Endothelial cell of umbilical vein (primary cell): ENCODE measurements around the gene INS. TPM values are rescaled to one million over a fixed set of nuclear protein-coding genes. Genes with fewer than 3 reads are reported as not detected.

Experiments used
- BruUV-seq: library from RNA; stranded (reverse); fragments of 400-500 nt; replicated peaks from 2 replicates; lab custom pipeline; 2021; lab: Mats Ljungman, UMichigan
- CTCF ChIA-PET: fragments of 300-600, 350-600 bp; sonication (Branson Sonifier 250); formaldehyde crosslinking; loops from one replicate; lab custom pipeline; 2021; ENCODE audit warnings: antibody characterized with exemption, inconsistent platforms; lab: Charles Lee
- POLR2A ChIA-PET: fragments of 300-600, 350-600 bp; sonication (Branson Sonifier 250); formaldehyde crosslinking; loops from one replicate; lab custom pipeline; 2021; ENCODE audit warnings: antibody characterized with exemption, inconsistent platforms; lab: Charles Lee
- DNase-seq: peaks from one replicate; pipeline ENCODE4 v3.0.0-alpha.2; 2011; ENCODE audit warnings: low read depth, low spot score
- FAIRE-seq: peaks from 2 replicates; lab custom pipeline; 2011; peaks lifted over from hg19 to GRCh38; lab: Jason Lieb, UNC
- H2AFZ ChIP-seq: 2 replicates; pipeline ENCODE4 v1.6.0; 2012; ENCODE audit warnings: low read depth, low read length, control low read depth, inconsistent platforms
- H3K27ac ChIP-seq: 2 replicates; pipeline ENCODE4 v1.5.1; 2011; ENCODE audit warnings: low read depth, mild to moderate bottlenecking, control low read depth, low read length, moderate library complexity; ENCODE audit not compliant: insufficient read depth
- H3K27me3 ChIP-seq, 2 experiments: 2 replicates each; pipeline versions ENCODE4 v1.6.0 to v1.6.1; 2011; ENCODE audit warnings: low read length in 2 of 2, mixed read lengths in 1 of 2; ENCODE audit not compliant: control insufficient read depth in 2 of 2, insufficient read depth in 2 of 2
- H3K36me3 ChIP-seq, 2 experiments: 2 replicates in 1 of 2; 3 replicates in 1 of 2; pipeline ENCODE4 v1.5.1; 2011; ENCODE audit warnings: low read length in 2 of 2, mild to moderate bottlenecking in 1 of 2, moderate library complexity in 1 of 2; ENCODE audit not compliant: control insufficient read depth in 2 of 2, insufficient read depth in 2 of 2; ENCODE audit errors: extremely low read depth in 1 of 2
- H3K4me1 ChIP-seq: 3 replicates; pipeline ENCODE4 v1.5.1; 2011; ENCODE audit warnings: mild to moderate bottlenecking, low read length; ENCODE audit not compliant: control insufficient read depth, insufficient read depth; ENCODE audit errors: extremely low read depth
- H3K4me2 ChIP-seq: 2 replicates; pipeline ENCODE4 v1.6.1; 2011; ENCODE audit warnings: low read length, control low read depth, mixed read lengths; ENCODE audit not compliant: insufficient read depth
- H3K4me3 ChIP-seq, 3 experiments: fragments of 200-600 bp in 1 of 3; sonication (generic), shearing (Covaris generic) in 1 of 3; replicated peaks in 1 of 3; 2 replicates each; pipeline ENCODE4 v1.5.1; 2011 to 2016; ENCODE audit warnings: control low read depth in 3 of 3, low read length in 3 of 3, mild to moderate bottlenecking in 2 of 3, inconsistent platforms in 1 of 3, low read depth in 1 of 3, moderate library complexity in 1 of 3; ENCODE audit not compliant: insufficient read depth in 1 of 3
- H3K79me2 ChIP-seq: 2 replicates; pipeline ENCODE4 v1.6.0; 2012; ENCODE audit warnings: low read length, inconsistent platforms; ENCODE audit not compliant: control insufficient read depth, insufficient read depth
- H3K9ac ChIP-seq: replicated peaks from 2 replicates; pipeline ENCODE3; 2011; ENCODE audit warnings: low read length, control low read depth; ENCODE audit not compliant: insufficient read depth; ENCODE audit errors: extremely low read depth
- H3K9me1 ChIP-seq: replicated peaks from 3 replicates; pipeline ENCODE4 v1.6.0; 2011; ENCODE audit warnings: mild to moderate bottlenecking, low read length; ENCODE audit not compliant: control insufficient read depth, insufficient read depth; ENCODE audit errors: extremely low read depth
- H3K9me3 ChIP-seq: replicated peaks from 2 replicates; pipeline ENCODE4 v1.5.1; 2012; ENCODE audit warnings: low read length, inconsistent platforms; ENCODE audit not compliant: control insufficient read depth, insufficient read depth
- H4K20me1 ChIP-seq: replicated peaks from 2 replicates; pipeline ENCODE3; 2011; ENCODE audit warnings: mild to moderate bottlenecking, low read length; ENCODE audit not compliant: control insufficient read depth, insufficient read depth; ENCODE audit errors: extremely low read depth
- CTCF ChIP-seq, 2 donors: IDR thresholded peaks; 1 replicate in 1 of 2; 2 replicates in 1 of 2; pipeline ENCODE4 v1.5.1; 2011; ENCODE audit warnings: low read length in 2 of 2, mild to moderate bottlenecking in 2 of 2, moderate library complexity in 2 of 2, control low read depth in 1 of 2, inconsistent platforms in 1 of 2, low read depth in 1 of 2; ENCODE audit not compliant: insufficient read depth in 1 of 2; ENCODE audit errors: extremely low read depth in 1 of 2
- EZH2 ChIP-seq: IDR thresholded peaks from 2 replicates; pipeline ENCODE4 v1.6.1; 2012; ENCODE audit warnings: borderline replicate concordance, low read depth, mild to moderate bottlenecking, moderate library complexity, low read length, inconsistent platforms; ENCODE audit not compliant: severe bottlenecking
- FOS ChIP-seq: IDR thresholded peaks from 2 replicates; pipeline ENCODE4 v1.6.1; 2011; ENCODE audit warnings: mild to moderate bottlenecking, low read length, moderate library complexity, borderline replicate concordance; ENCODE audit not compliant: insufficient read depth
- GATA2 ChIP-seq: IDR thresholded peaks from 2 replicates; pipeline ENCODE4 v1.7.0; 2011; ENCODE audit warnings: low read depth, mild to moderate bottlenecking, moderate library complexity, mixed read lengths, low read length; ENCODE audit not compliant: insufficient read length, insufficient read depth
- JUN ChIP-seq: IDR thresholded peaks from 2 replicates; pipeline ENCODE4 v1.6.1; 2011; ENCODE audit warnings: borderline replicate concordance, low read depth; ENCODE audit not compliant: insufficient read length, insufficient read depth
- MYC ChIP-seq: IDR thresholded peaks from one replicate; pipeline ENCODE4 v1.6.1; 2011; ENCODE audit warnings: mild to moderate bottlenecking, low read depth, low read length
- POLR2A ChIP-seq: IDR thresholded peaks from 2 replicates; pipeline ENCODE4 v1.6.1; 2012; ENCODE audit warnings: low read depth, mild to moderate bottlenecking, control low read depth, low read length
- POLR2AphosphoS5 ChIP-seq: IDR thresholded peaks from 2 replicates; pipeline ENCODE4 v1.6.1; 2012; ENCODE audit warnings: low read depth, mild to moderate bottlenecking, control low read depth, low read length, moderate library complexity; ENCODE audit not compliant: insufficient read depth
- dilution Hi-C: fragments of 300-500 bp; cut with MboI; formaldehyde crosslinking; loops from one replicate; pipeline ENCODE4 v1.15.0; 2019; ENCODE audit warnings: low sequenced_read_pairs; ENCODE audit not compliant: extremely low pct_ligation_motif_present
- intact Hi-C: fragments of 100-400 bp; cut with micrococcal nuclease; formaldehyde crosslinking; loops from one replicate; pipeline ENCODE4 v1.10.0; 2022
- polyA plus RNA-seq, 4 experiments: library from polyadenylated mRNA; depleted of rRNA in 3 of 4; stranded (reverse) in 3 of 4; unstranded in 1 of 4; fragments of >200 nt; gene quantifications; 2 replicates each; pipeline versions ENCODE4 v1.2.1 to v1.2.3, GENCODE V29; 2011 to 2012; ENCODE audit warnings: missing spikeins in 1 of 4
- total RNA-seq: library from RNA; stranded (reverse); gene quantifications from 2 replicates; pipeline ENCODE4 v1.2.3, GENCODE V29; 2021
- TF ChIP-seq, protein P1 (sequence below): IDR thresholded peaks from 2 replicates; pipeline ENCODE4 v1.6.1; 2011; ENCODE audit not compliant: insufficient read depth, insufficient read length

Gene INS
- total and polyA plus RNA-seq, 2 donors (not counting 3 experiments of a cell fraction or from before 2014, with no cell fraction given), result not detected

DNA sequence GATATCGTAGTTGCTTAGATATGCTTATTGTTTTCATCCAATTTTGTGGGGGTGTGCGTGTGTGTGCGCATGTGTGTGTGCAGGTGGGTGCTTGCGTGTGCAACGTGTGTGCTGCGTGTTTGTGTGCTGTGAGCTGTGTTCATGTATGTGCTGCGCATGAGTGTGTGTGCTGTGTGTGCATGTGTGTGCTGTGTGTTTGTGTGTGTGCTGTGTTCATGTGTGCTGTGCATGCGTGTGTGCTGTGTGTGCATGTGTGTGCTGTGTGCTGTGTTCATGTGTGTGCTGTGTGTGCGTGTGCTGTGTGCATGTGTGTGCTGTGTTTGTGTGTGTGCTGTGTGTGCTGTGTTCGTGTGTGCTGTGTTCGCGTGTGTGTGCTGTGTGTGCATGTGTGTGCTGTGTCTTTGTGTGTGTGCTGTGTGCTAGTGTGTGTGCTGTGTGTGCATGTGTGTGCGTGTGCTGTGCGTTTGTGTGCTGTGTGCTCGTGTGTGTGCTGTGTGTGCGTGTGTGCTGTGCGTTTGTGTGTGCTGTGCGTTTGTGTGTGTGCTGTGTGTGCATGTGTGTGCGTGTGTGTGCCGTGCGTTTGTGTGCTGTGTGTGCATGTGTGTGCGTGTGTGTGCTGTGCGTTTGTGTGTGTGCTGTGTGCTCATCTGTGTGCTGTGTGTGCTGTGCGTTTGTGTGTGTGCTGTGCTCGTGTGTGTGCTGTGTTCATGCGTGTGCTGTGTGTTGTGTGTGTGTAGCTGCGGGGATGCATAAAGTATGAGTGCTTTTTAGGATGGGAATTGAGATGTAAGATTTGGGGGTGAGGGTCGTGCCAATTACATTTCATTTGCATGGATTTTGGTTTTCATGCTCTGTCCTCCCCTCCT, 29.4 kb downstream of the INS start:
- no peak overlapping the region for H3K4me2 ChIP-seq
- TSS peak; percentile 61 for BruUV-seq

More for the DNA sequence above, 29.4 kb downstream of the INS start:
- Histone ChIP-seq H3K36me3 (no peaks in the 10 kb centered on the region), H3K9me3 (no peaks in the 10 kb centered on the region), H3K27me3 (peaks cover 0 to 2% of the 10 kb centered on the region in 2 experiments), H3K4me3 (no peak overlapping the region), H3K79me2 (no peaks in the 10 kb centered on the region), H3K9me1 (no peaks in the 10 kb centered on the region), H4K20me1 (no peaks in the 10 kb centered on the region), H3K9ac (no peak overlapping the region), H3K27ac (no peak overlapping the region), H3K4me1 (no peaks in the 10 kb centered on the region), H2AFZ (no peak overlapping the region)
- intact Hi-C loops, result no loop called here
- DNase-seq (no peak), FAIRE-seq (no peak)
- CTCF ChIA-PET, result no interaction called here
- TF ChIP-seq, protein P1, sequence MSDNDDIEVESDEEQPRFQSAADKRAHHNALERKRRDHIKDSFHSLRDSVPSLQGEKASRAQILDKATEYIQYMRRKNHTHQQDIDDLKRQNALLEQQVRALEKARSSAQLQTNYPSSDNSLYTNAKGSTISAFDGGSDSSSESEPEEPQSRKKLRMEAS, result no peak
- TF ChIP-seq EZH2 (no peak), MYC (no peak), GATA2 (no peak), POLR2A (no peak), POLR2AphosphoS5 (no peak), JUN (no peak), CTCF (IDR thresholded peaks at IDR 0.05; ENCODE audit: extremely low read depth in 1 of 2, insufficient read depth in 1 of 2, low read depth in 1 of 2, low read length in 2 of 2) (no peak), FOS (no peak)
- POLR2A ChIA-PET, result no interaction called here
- dilution Hi-C loops, result no loop called here
